Hepatocyte (in vitro differentiated cells): ENCODE measurements around the gene GIN1. TPM values are rescaled to one million over a fixed set of nuclear protein-coding genes. Genes with fewer than 3 reads are reported as not detected.
A peak's percentile ranks its signal among the peaks of the same experiment; 100 is the strongest.
"Not testable (repeated sequence)": the region's sequence is repeated elsewhere in the genome, so short reads cannot be mapped to it uniquely, and the experiment has no call there.

Experiments
- DNase-seq: peaks from one replicate; pipeline ENCODE4 v3.0.0-alpha.2; 2016; ENCODE audit warnings: low spot score
- H2AFZ ChIP-seq: fragments of 200-600 bp; sonication (generic); 2 replicates; pipeline ENCODE4 v1.6.0; 2016; ENCODE audit warnings: antibody characterized with exemption, mild to moderate bottlenecking
- H3K27ac ChIP-seq: fragments of 200-600 bp; sonication (generic); 2 replicates; pipeline ENCODE4 v1.5.1; 2016; ENCODE audit warnings: mild to moderate bottlenecking
- H3K27me3 ChIP-seq: fragments of 200-600 bp; sonication (generic); 2 replicates; pipeline ENCODE4 v1.6.1; 2016
- H3K36me3 ChIP-seq: fragments of 200-600 bp; sonication (generic); replicated peaks from 2 replicates; pipeline ENCODE4 v1.5.1; 2016; ENCODE audit warnings: low read depth; ENCODE audit not compliant: insufficient read depth
- H3K4me1 ChIP-seq: fragments of 200-600 bp; sonication (generic); 2 replicates; pipeline ENCODE4 v1.5.1; 2016; ENCODE audit warnings: mild to moderate bottlenecking, moderate library complexity; ENCODE audit not compliant: insufficient read depth
- H3K4me2 ChIP-seq: fragments of 200-600 bp; sonication (generic); 2 replicates; pipeline ENCODE4 v1.6.0; 2016
- H3K4me3 ChIP-seq: fragments of 200-600 bp; sonication (generic); 2 replicates; pipeline ENCODE4 v1.5.1; 2016; ENCODE audit warnings: mild to moderate bottlenecking
- H3K79me2 ChIP-seq: fragments of 200-600 bp; sonication (generic); 2 replicates; pipeline ENCODE4 v1.6.0; 2017; ENCODE audit warnings: mild to moderate bottlenecking
- H3K9me2 ChIP-seq: fragments of 200-600 bp; sonication (generic); replicated peaks from 2 replicates; pipeline ENCODE4 v1.6.0; 2017; ENCODE audit warnings: mild to moderate bottlenecking; ENCODE audit not compliant: insufficient read depth
- H3K9me3 ChIP-seq: fragments of 200-600 bp; sonication (generic); 2 replicates; pipeline ENCODE4 v1.5.1; 2016; ENCODE audit warnings: low read depth, mild to moderate bottlenecking
- H4K20me1 ChIP-seq: fragments of 200-600 bp; sonication (generic); 2 replicates; pipeline ENCODE4 v1.6.0; 2016; ENCODE audit warnings: mild to moderate bottlenecking; ENCODE audit not compliant: insufficient read depth, poor library complexity, severe bottlenecking
- CTCF ChIP-seq: fragments of 200-600 bp; sonication (generic); IDR thresholded peaks from 2 replicates; pipeline ENCODE4 v1.5.1; 2016; ENCODE audit warnings: antibody characterized with exemption, mild to moderate bottlenecking; ENCODE audit not compliant: poor library complexity
- EZH2 ChIP-seq: fragments of 200-600 bp; sonication (generic); IDR thresholded peaks from 2 replicates; pipeline ENCODE4 v1.6.1; 2016; ENCODE audit warnings: antibody characterized with exemption, mild to moderate bottlenecking, borderline replicate concordance
- EZH2phosphoT487 ChIP-seq: fragments of 200-600 bp; sonication (generic); IDR thresholded peaks from one replicate; pipeline ENCODE4 v1.6.1; 2018; ENCODE audit warnings: antibody characterized with exemption, mild to moderate bottlenecking, low read depth, moderate library complexity; ENCODE audit not compliant: unreplicated experiment, severe bottlenecking
- WGBS: methylation state at CpG from one replicate; pipeline ENCODE4 v1.1.6; 2016; ENCODE audit warnings: low lambda C conversion rate; ENCODE audit errors: missing lambda C conversion rate; 5-methylcytosine and 5-hydroxymethylcytosine counted together
- polyA plus RNA-seq: library from polyadenylated mRNA; unstranded; fragments of >200 nt; fragmentation: Nextera tagmentation; extraction: Ambion mirVana; gene quantifications from 2 replicates; pipeline ENCODE4 v1.2.1, GENCODE V29; 2016
- total RNA-seq: library from RNA; depleted of rRNA; stranded (reverse); fragments of >200 nt; gene quantifications from 2 replicates; pipeline ENCODE4 v1.2.3, GENCODE V29; 2014

The GIN1 gene
- total and polyA plus RNA-seq, 2 experiments from 2014 or later = 5.5 to 7.4 TPM

GRCh38 chr5:103145196-103145595 is 25.3 kb upstream of the GIN1 start:
- no peak overlapping the region for H3K4me3 ChIP-seq
- no peaks in the 10 kb centered on the region for H4K20me1 ChIP-seq
- no peak for DNase-seq
- H3K9me2 ChIP-seq = no peaks in the 10 kb centered on the region
- H3K27ac ChIP-seq = no peak overlapping the region
- H2AFZ ChIP-seq = no peak overlapping the region
- H3K4me2 ChIP-seq = no peak overlapping the region
- no peaks in the 10 kb centered on the region for H3K4me1 ChIP-seq
- no peaks in the 10 kb centered on the region for H3K27me3 ChIP-seq
- TF ChIP-seq EZH2phosphoT487 = no peak
- TF ChIP-seq EZH2 = no peak
- no peak for TF ChIP-seq CTCF
- H3K9me3 ChIP-seq = no peaks in the 10 kb centered on the region
- H3K36me3 ChIP-seq = no peaks in the 10 kb centered on the region
- H3K79me2 ChIP-seq = no peaks in the 10 kb centered on the region

GRCh38 chr5:103142132-103142531 is 22.2 kb upstream of the GIN1 start:
- H2AFZ ChIP-seq, H3K4me1 ChIP-seq, H3K36me3 ChIP-seq, H3K27ac ChIP-seq, H3K9me3 ChIP-seq, H3K79me2 ChIP-seq, H3K4me2 ChIP-seq, H3K4me3 ChIP-seq, DNase-seq, H4K20me1 ChIP-seq, H3K9me2 ChIP-seq, H3K27me3 ChIP-seq: not testable (repeated sequence)
- over 99% methylated on average over 15 of the region's 25 CpGs for WGBS

- WGBS = 0% methylated on average over 2 of the region's 2 CpGs
- Histone ChIP-seq H3K9me3 (no peaks in the 10 kb centered on the region), H3K79me2 (no peaks in the 10 kb centered on the region), H3K27ac (no peak overlapping the region), H3K9me2 (no peaks in the 10 kb centered on the region), H2AFZ (no peak overlapping the region), H3K36me3 (no peaks in the 10 kb centered on the region), H4K20me1 (no peaks in the 10 kb centered on the region), H3K27me3 (no peaks in the 10 kb centered on the region), H3K4me1 (no peaks in the 10 kb centered on the region), H3K4me2 (no peak overlapping the region), H3K4me3 (no peak overlapping the region)
- peak; percentile 85 for DNase-seq
- TF ChIP-seq EZH2phosphoT487 = no peak
- peak; percentile 88 for TF ChIP-seq CTCF
Observed at GRCh38 chr5:103139264-103139865, 19.4 kb upstream of the GIN1 start.

- no peaks in the 10 kb centered on the region for H3K4me1 ChIP-seq
- no peaks in the 10 kb centered on the region for H3K9me3 ChIP-seq
- no peak for DNase-seq
- no peak overlapping the region for H3K4me2 ChIP-seq
- no peaks in the 10 kb centered on the region for H3K9me2 ChIP-seq
- no peaks in the 10 kb centered on the region for H4K20me1 ChIP-seq
- no peak overlapping the region for H3K4me3 ChIP-seq
- no peaks in the 10 kb centered on the region for H3K36me3 ChIP-seq
- TF ChIP-seq EZH2 = no peak
- no peak overlapping the region for H3K27ac ChIP-seq
- no peaks in the 10 kb centered on the region for H3K79me2 ChIP-seq
- H2AFZ ChIP-seq = no peak overlapping the region
- no peaks in the 10 kb centered on the region for H3K27me3 ChIP-seq
- WGBS = 92% methylated on average over 3 of the region's 3 CpGs
Observed at GRCh38 chr5:103138202-103138690, 18.3 kb upstream of the GIN1 start.
